GM12874 (cell line): ENCODE results near the gene PTPRB.

Experiments used
- TF ChIP-seq, protein P1 (sequence below): IDR thresholded peaks from 2 replicates; pipeline ENCODE4 v1.5.1; 2011; ENCODE audit warnings: low read depth, mild to moderate bottlenecking, control low read depth, low read length, moderate library complexity; ENCODE audit not compliant: insufficient read depth

Gene PTPRB

DNA sequence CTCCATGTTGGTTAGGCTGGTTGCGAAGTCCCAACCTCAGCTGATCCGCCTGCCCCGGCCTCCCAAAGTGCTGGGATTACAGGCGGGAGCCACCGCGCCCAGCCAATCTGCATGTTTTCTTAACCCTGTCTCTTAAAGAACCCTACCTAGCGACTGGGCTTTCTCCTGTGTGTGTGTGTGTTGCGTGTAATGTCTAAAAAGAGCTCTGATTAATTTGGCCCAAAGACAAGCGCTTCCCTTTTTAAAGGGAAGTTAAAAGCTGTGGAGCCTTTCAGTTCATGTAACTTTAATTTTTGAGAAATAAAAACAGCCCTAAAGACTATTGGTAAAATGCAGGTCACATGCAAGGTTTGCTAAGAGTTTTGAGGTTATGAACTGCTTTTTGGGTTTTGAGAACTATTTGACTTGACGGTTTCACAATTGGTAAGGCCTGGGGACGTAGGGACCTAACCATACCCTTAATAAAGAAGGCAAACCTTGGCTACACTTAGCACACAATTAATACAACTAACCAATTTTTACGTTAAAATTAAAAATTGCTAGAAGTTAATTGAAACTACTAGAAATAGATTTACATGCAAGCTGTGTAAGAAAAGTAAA, 167.9 kb downstream of the PTPRB start:
- TF ChIP-seq, protein P1, sequence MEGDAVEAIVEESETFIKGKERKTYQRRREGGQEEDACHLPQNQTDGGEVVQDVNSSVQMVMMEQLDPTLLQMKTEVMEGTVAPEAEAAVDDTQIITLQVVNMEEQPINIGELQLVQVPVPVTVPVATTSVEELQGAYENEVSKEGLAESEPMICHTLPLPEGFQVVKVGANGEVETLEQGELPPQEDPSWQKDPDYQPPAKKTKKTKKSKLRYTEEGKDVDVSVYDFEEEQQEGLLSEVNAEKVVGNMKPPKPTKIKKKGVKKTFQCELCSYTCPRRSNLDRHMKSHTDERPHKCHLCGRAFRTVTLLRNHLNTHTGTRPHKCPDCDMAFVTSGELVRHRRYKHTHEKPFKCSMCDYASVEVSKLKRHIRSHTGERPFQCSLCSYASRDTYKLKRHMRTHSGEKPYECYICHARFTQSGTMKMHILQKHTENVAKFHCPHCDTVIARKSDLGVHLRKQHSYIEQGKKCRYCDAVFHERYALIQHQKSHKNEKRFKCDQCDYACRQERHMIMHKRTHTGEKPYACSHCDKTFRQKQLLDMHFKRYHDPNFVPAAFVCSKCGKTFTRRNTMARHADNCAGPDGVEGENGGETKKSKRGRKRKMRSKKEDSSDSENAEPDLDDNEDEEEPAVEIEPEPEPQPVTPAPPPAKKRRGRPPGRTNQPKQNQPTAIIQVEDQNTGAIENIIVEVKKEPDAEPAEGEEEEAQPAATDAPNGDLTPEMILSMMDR = no peak

DNA sequence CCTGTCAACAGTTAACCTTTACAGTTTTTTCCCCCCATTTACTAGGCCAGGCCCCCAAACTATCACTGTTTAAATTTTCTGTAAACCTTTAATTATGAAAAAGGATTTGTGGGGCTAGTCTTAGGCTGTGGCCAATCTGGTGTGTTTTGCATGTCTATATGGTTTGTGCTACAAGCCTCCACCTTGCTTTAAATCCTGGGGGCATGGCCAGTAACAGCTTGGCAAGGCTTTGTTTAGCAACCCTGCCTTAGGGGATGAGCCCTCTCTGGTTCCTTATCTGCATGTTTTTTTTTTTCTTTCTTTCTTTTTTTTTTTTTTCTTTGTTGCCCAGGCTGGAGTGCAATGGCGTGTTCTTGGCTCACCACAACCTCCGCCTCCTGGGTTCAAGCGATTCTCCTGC, 168.5 kb downstream of the PTPRB start:
- TF ChIP-seq, protein P1 = no peak

GRCh38 chr12:70467918-70468733, 169.1 kb downstream of the PTPRB start:
- TF ChIP-seq, protein P1 = no peak

- TF ChIP-seq, protein P1 = no peak
Observed at GRCh38 chr12:70467476-70467875, 169.8 kb downstream of the PTPRB start.

DNA sequence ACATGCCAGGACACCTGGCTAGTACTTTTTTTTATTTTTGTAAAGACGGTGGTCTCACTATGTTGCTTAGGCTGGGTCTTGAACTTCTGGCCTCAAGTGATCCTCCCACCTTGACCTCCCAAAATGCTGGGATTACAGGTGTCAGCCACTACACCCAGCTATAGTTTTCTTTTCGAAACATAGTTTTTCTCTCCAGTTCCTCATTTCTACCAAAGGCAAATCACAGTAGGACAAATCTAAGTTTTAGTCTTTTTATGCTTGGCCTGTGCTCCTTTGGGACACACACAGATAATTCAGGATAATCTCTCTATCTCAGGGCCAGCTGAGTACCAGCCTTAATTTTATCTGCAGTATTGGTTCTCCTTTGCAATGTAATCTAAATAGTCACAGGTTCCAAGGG, 170.5 kb downstream of the PTPRB start:
- TF ChIP-seq, protein P1 = no peak
